ENCODE results near the gene COMP. TPM values are rescaled to one million over a fixed set of nuclear protein-coding genes. Genes with fewer than 3 reads are reported as not detected.

COMP gene
- total RNA-seq, 1 experiment from 2014 or later, result not detected

DNA sequence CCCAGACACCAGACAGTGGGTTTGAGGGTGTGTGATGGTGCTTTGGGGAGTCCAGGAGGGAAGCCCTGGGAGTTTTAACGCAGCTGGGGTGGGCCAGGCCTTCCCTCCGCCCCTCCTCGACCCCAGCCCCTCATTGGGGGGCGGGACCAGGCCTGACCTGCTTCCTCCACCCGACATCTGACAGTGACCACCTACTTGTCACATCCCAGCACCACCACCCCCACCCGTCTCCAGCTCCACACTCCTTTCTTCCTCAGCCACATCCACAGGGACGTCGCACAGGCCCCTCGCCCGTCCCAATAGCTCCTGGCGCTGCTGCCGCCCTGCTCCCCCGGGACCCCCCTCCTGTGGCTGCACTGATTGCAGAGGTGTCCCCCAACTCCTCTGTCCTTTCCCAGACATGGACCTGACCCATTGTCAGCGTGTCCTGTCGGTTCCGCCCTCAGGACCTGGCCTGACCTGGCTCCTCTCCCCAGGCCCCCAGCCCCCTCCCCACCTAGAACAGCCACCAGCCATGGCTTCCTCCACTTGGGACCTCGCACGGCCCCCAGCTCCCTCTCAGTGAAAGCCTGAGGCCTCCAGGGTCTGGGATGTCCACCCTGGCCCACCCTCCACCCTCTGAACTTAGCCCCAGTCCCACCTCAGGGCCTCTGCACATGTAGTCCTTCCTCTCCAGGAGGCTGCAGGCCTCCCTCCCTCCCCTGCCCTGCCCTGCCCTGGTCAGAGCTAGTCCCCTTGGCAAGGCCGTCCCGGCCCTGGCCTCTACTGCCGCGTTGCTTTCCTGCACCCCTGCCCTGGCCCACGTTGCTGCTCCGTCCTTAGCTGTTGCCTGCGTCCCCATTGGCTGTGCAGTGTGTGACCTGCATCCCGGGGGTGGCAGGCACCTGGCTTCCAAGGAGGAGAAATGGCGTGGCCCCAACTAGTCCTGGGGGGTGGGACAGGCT, 30.4 kb downstream of the COMP start:
- ChIA-PET RAD21 (ENCODE audit: low non-redundant PET in 1 of 2, low total read pairs in 2 of 2, uncharacterized antibody in 2 of 2, unreplicated experiment in 2 of 2) (no interaction called here), POLR2A (no interaction called here), CTCF (no interaction called here)
- H4K20me1 ChIP-seq (ENCODE audit: insufficient read depth), result no peaks in the 10 kb centered on the region
- TF ChIP-seq SRF (IDR thresholded peaks at IDR 0.05; ENCODE audit: low read depth), result no peak
- TF ChIP-seq MAX (IDR thresholded peaks at IDR 0.05), result no peak
- TF ChIP-seq ZNF274 (IDR thresholded peaks at IDR 0.05; ENCODE audit: low read depth, low read length), result no peak
- no peak for TF ChIP-seq TCF7L2 (IDR thresholded peaks at IDR 0.05; ENCODE audit: borderline replicate concordance, extremely low read depth, insufficient read depth, insufficient read length)
- no peak for TF ChIP-seq POLR2AphosphoS5 (IDR thresholded peaks at IDR 0.05; ENCODE audit: low read depth, low read length)
- H3K27ac ChIP-seq (ENCODE audit: low read depth, low read length), result no peak overlapping the region
- no peak overlapping the region for H3K4me2 ChIP-seq (ENCODE audit: low read length)
- ATAC-seq (no peak), DNase-seq (ENCODE audit: low read depth, low spot score) (no peak)
- no peaks in the 10 kb centered on the region for H3K27me3 ChIP-seq (ENCODE audit: insufficient read depth, low read length)
- no peaks in the 10 kb centered on the region for H3K36me3 ChIP-seq (ENCODE audit: control insufficient read depth in 1 of 2, insufficient read depth in 2 of 2, low read length in 2 of 2)
- no peaks in the 10 kb centered on the region for H3K9me2 ChIP-seq (ENCODE audit: insufficient read depth)
- no peak overlapping the region for H3K4me3 ChIP-seq (replicated peaks in 1 of 2; ENCODE audit: low read depth in 1 of 2, low read length in 2 of 2)
- intact Hi-C loops (cut with micrococcal nuclease), result no loop called here
- H3K9ac ChIP-seq (ENCODE audit: low read length), result no peak overlapping the region
- peaks cover 38 to 41% of the 10 kb centered on the region in 2 experiments for H3K4me1 ChIP-seq (ENCODE audit: control insufficient read depth in 1 of 2, insufficient read depth in 2 of 2, low read length in 2 of 2)
- H3K79me2 ChIP-seq (ENCODE audit: insufficient read depth, low read length), result no peaks in the 10 kb centered on the region
- no peaks in the 10 kb centered on the region for H3K9me3 ChIP-seq (ENCODE audit: control insufficient read depth in 1 of 2, insufficient read depth in 1 of 2, low read depth in 1 of 2, low read length in 2 of 2)
- BruUV-seq (replicated peaks), result no TSS peak
- H2AFZ ChIP-seq (ENCODE audit: low read depth, low read length, poor library complexity, severe bottlenecking), result no peak overlapping the region

DNA sequence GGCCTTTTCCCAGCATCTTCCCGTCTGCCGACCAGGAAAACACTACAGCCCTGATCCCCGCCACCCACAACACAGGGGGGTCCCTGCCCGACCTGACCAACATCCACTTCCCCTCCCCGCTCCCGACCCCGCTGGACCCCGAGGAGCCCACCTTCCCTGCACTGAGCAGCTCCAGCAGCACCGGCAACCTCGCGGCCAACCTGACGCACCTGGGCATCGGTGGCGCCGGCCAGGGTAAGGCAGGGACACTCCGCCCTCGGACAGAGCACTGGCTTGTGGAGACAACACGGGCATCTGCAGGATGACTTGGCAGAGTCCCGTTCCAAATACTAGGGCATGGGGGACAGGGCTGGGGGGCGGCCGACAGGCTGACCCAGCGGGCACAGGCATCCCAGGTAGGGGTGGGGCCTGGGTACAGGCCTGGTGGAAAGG, 31.1 kb downstream of the COMP start:
- intact Hi-C loops (cut with micrococcal nuclease), result no loop called here
- H3K4me2 ChIP-seq (ENCODE audit: low read length), result no peak overlapping the region
- BruUV-seq (replicated peaks), result no TSS peak
- H4K20me1 ChIP-seq (ENCODE audit: insufficient read depth), result no peaks in the 10 kb centered on the region
- H3K27me3 ChIP-seq (ENCODE audit: insufficient read depth, low read length), result no peaks in the 10 kb centered on the region
- no peak overlapping the region for H3K9ac ChIP-seq (ENCODE audit: low read length)
- H2AFZ ChIP-seq (ENCODE audit: low read depth, low read length, poor library complexity, severe bottlenecking), result no peak overlapping the region
- RAD21 ChIA-PET (ENCODE audit: low non-redundant PET in 1 of 2, low total read pairs in 2 of 2, uncharacterized antibody in 2 of 2, unreplicated experiment in 2 of 2), result no interaction called here
- CTCF ChIA-PET, result no interaction called here
- no peak overlapping the region for H3K27ac ChIP-seq (ENCODE audit: low read depth, low read length)
- no peaks in the 10 kb centered on the region for H3K79me2 ChIP-seq (ENCODE audit: insufficient read depth, low read length)
- no peak for ATAC-seq
- no peak overlapping the region for H3K4me3 ChIP-seq (replicated peaks in 1 of 2; ENCODE audit: low read depth in 1 of 2, low read length in 2 of 2)
- H3K4me1 ChIP-seq (ENCODE audit: control insufficient read depth in 1 of 2, insufficient read depth in 2 of 2, low read length in 2 of 2), result peaks cover 34 to 36% of the 10 kb centered on the region in 2 experiments
- H3K9me2 ChIP-seq (ENCODE audit: insufficient read depth), result no peaks in the 10 kb centered on the region
- POLR2A ChIA-PET, result no interaction called here
- no peaks in the 10 kb centered on the region for H3K9me3 ChIP-seq (ENCODE audit: control insufficient read depth in 1 of 2, insufficient read depth in 1 of 2, low read depth in 1 of 2, low read length in 2 of 2)
- H3K36me3 ChIP-seq (ENCODE audit: control insufficient read depth in 1 of 2, insufficient read depth in 2 of 2, low read length in 2 of 2), result no peaks in the 10 kb centered on the region
- no peak for DNase-seq (ENCODE audit: low read depth, low spot score)
- TF ChIP-seq EZH2 (IDR thresholded peaks at IDR 0.05) (no peak), POLR2A (IDR thresholded peaks at IDR 0.05; ENCODE audit: borderline replicate concordance, extremely low read depth, insufficient read depth, insufficient read length) (no peak), EZH2phosphoT487 (IDR thresholded peaks at IDR 0.05; ENCODE audit: borderline replicate concordance) (no peak), YY1 (IDR thresholded peaks at IDR 0.05; ENCODE audit: extremely low read depth, insufficient replicate concordance, low read depth, low read length) (no peak), RAD21 (IDR thresholded peaks at IDR 0.05; ENCODE audit: low read depth) (no peak), CBX3 (IDR thresholded peaks at IDR 0.05; ENCODE audit: low read depth) (no peak), JUND (IDR thresholded peaks at IDR 0.05) (no peak), ZFX (IDR thresholded peaks at IDR 0.05) (no peak)
- TF ChIP-seq, protein P1, sequence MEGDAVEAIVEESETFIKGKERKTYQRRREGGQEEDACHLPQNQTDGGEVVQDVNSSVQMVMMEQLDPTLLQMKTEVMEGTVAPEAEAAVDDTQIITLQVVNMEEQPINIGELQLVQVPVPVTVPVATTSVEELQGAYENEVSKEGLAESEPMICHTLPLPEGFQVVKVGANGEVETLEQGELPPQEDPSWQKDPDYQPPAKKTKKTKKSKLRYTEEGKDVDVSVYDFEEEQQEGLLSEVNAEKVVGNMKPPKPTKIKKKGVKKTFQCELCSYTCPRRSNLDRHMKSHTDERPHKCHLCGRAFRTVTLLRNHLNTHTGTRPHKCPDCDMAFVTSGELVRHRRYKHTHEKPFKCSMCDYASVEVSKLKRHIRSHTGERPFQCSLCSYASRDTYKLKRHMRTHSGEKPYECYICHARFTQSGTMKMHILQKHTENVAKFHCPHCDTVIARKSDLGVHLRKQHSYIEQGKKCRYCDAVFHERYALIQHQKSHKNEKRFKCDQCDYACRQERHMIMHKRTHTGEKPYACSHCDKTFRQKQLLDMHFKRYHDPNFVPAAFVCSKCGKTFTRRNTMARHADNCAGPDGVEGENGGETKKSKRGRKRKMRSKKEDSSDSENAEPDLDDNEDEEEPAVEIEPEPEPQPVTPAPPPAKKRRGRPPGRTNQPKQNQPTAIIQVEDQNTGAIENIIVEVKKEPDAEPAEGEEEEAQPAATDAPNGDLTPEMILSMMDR (IDR thresholded peaks at IDR 0.05 in 2 of 3, conservative IDR thresholded peaks at IDR 0.05 in 1 of 3; ENCODE audit: borderline replicate concordance in 1 of 3, insufficient read depth in 1 of 3, low read depth in 2 of 3, low read length in 2 of 3), result no peak
- TF ChIP-seq, protein P2, sequence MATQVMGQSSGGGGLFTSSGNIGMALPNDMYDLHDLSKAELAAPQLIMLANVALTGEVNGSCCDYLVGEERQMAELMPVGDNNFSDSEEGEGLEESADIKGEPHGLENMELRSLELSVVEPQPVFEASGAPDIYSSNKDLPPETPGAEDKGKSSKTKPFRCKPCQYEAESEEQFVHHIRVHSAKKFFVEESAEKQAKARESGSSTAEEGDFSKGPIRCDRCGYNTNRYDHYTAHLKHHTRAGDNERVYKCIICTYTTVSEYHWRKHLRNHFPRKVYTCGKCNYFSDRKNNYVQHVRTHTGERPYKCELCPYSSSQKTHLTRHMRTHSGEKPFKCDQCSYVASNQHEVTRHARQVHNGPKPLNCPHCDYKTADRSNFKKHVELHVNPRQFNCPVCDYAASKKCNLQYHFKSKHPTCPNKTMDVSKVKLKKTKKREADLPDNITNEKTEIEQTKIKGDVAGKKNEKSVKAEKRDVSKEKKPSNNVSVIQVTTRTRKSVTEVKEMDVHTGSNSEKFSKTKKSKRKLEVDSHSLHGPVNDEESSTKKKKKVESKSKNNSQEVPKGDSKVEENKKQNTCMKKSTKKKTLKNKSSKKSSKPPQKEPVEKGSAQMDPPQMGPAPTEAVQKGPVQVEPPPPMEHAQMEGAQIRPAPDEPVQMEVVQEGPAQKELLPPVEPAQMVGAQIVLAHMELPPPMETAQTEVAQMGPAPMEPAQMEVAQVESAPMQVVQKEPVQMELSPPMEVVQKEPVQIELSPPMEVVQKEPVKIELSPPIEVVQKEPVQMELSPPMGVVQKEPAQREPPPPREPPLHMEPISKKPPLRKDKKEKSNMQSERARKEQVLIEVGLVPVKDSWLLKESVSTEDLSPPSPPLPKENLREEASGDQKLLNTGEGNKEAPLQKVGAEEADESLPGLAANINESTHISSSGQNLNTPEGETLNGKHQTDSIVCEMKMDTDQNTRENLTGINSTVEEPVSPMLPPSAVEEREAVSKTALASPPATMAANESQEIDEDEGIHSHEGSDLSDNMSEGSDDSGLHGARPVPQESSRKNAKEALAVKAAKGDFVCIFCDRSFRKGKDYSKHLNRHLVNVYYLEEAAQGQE (IDR thresholded peaks at IDR 0.05; ENCODE audit: low read depth), result no peak

Measured in HCT116 (cell line).